ENCODE data around the gene ROS1. TPM values are rescaled to one million over a fixed set of nuclear protein-coding genes. Genes with fewer than 3 reads are reported as not detected.
A peak's percentile ranks its signal among the peaks of the same experiment; 100 is the strongest.

Gene ROS1
- polyA plus RNA-seq, 3 donors, result not detected

DNA sequence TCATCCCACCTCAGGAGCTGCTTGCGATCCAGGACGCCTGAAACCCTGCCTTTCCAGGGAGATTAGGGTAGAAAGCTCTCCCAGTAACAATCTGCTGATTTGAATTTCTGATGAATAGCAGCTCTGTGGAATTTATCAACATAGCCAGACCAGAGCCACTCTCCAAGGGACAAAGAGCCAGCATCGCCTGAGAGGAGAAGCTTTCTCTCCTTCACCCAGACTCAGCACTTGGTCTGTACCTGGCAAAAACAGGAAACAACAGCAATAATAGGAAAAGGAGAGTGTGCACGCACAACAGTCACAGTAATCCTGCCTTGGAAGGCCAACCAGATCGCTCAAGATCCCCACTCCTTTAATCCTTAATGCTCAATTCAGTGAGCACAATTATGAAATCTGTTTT is 22.3 kb upstream of the ROS1 start:
- Histone ChIP-seq H3K79me2 (ENCODE audit: insufficient read depth, low read length) (no peaks in the 10 kb centered on the region), H3K9ac (ENCODE audit: insufficient read depth, low read length, poor library complexity, severe bottlenecking) (no peak overlapping the region), H3K4me2 (replicated peaks; ENCODE audit: extremely low read depth, low read length, poor library complexity, severe bottlenecking) (no peak overlapping the region), H3K9me3 (replicated peaks in 1 of 2; ENCODE audit: control insufficient read depth in 1 of 2, insufficient read depth in 1 of 2, low read length in 2 of 2) (no peaks in the 10 kb centered on the region), H2AFZ (ENCODE audit: insufficient read depth, low read depth, low read length, poor library complexity, severe bottlenecking) (no peak overlapping the region), H3K27me3 (ENCODE audit: control insufficient read depth in 2 of 2, insufficient read depth in 2 of 2, low read length in 2 of 2) (peaks cover 5% of the 10 kb centered on the region in 2 donors), H3K4me3 (replicated peaks in 1 of 3; ENCODE audit: low read depth in 2 of 3, low read length in 3 of 3) (no peak overlapping the region), H4K20me1 (ENCODE audit: insufficient read depth, low read length) (no peaks in the 10 kb centered on the region), H3K4me1 (ENCODE audit: control insufficient read depth in 1 of 2, insufficient read depth in 2 of 2, low read length in 2 of 2) (peaks cover 8% of the 10 kb centered on the region in 2 donors), H3K27ac (ENCODE audit: low read depth in 1 of 2, low read length in 2 of 2) (no peak overlapping the region), H3K36me3 (replicated peaks in 1 of 2; ENCODE audit: control insufficient read depth in 1 of 2, insufficient read depth in 2 of 2, low read length in 2 of 2) (no peaks in the 10 kb centered on the region)
- Mint-ChIP-seq H3K4me1 (peaks cover 12% of the 10 kb centered on the region), H3K9me3 (peaks cover 0 to 2% (median 0%) of the 10 kb centered on the region in 7 donors), H3K27ac (peak overlapping the region in 1 of 7 donors; percentile 5), H3K27me3 (ENCODE audit: low read depth in 3 of 3) (peaks cover 15 to 29% (median 17%) of the 10 kb centered on the region in 3 donors), H3K4me3 (no peak overlapping the region), H3K36me3 (no peaks in the 10 kb centered on the region)
- WGBS (ENCODE audit: insufficient coverage), result 46% methylated on average over 2 of the region's 5 CpGs
- TF ChIP-seq CTCF (IDR thresholded peaks at IDR 0.05), result no peak
- intact Hi-C loops (cut with micrococcal nuclease), result loop anchor here (5.0 to 10.0 kb wide), 2 partner anchors 109 to 1137 kb away; no protein-coding TSS in a partner anchor
- DNase-seq, result no peak

DNA sequence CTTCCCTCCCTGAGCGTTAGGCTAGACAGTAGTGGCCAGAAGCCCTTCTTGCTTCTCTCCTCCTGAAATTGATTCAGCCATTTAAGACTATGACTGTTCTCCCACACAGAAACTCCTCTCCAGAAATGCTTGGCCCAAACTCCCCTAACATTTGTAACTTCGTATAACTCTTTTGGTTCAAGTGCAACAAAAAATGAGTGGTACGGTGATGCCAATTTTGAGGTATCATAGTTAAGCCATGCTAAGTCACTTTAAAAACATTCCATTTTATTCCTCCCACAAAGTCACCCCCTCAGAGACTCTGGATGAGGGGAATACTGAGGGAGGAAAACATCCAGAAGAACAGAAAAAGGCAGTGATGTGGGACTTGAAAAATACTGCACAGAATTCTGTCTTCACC is 21.1 kb upstream of the ROS1 start:
- no peak for DNase-seq
- Mint-ChIP-seq H3K27ac (no peak overlapping the region), H3K4me3 (no peak overlapping the region), H3K9me3 (peaks cover 0 to 2% (median 0%) of the 10 kb centered on the region in 7 donors), H3K4me1 (peaks cover 13% of the 10 kb centered on the region), H3K27me3 (ENCODE audit: low read depth in 3 of 3) (peaks cover 15 to 30% (median 16%) of the 10 kb centered on the region in 3 donors), H3K36me3 (no peaks in the 10 kb centered on the region)
- H3K79me2 ChIP-seq (ENCODE audit: insufficient read depth, low read length), result no peaks in the 10 kb centered on the region
- no peak overlapping the region for H2AFZ ChIP-seq (ENCODE audit: insufficient read depth, low read depth, low read length, poor library complexity, severe bottlenecking)
- H3K4me2 ChIP-seq (replicated peaks; ENCODE audit: extremely low read depth, low read length, poor library complexity, severe bottlenecking), result no peak overlapping the region
- intact Hi-C loops (cut with micrococcal nuclease), result loop anchor here (5.0 to 10.0 kb wide), 2 partner anchors 110 to 1138 kb away; no protein-coding TSS in a partner anchor
- no peak for TF ChIP-seq CTCF (IDR thresholded peaks at IDR 0.05)
- H3K4me1 ChIP-seq (ENCODE audit: control insufficient read depth in 1 of 2, insufficient read depth in 2 of 2, low read length in 2 of 2), result peaks cover 4 to 5% of the 10 kb centered on the region in 2 donors
- H3K4me3 ChIP-seq (replicated peaks in 1 of 3; ENCODE audit: low read depth in 2 of 3, low read length in 3 of 3), result no peak overlapping the region
- WGBS (ENCODE audit: insufficient coverage), result 67% methylated on average over 1 of the region's 3 CpGs
- no peak overlapping the region for H3K27ac ChIP-seq (ENCODE audit: low read depth in 1 of 2, low read length in 2 of 2)
- no peaks in the 10 kb centered on the region for H3K9me3 ChIP-seq (replicated peaks in 1 of 2; ENCODE audit: control insufficient read depth in 1 of 2, insufficient read depth in 1 of 2, low read length in 2 of 2)
- peaks cover 5% of the 10 kb centered on the region in 2 donors for H3K27me3 ChIP-seq (ENCODE audit: control insufficient read depth in 2 of 2, insufficient read depth in 2 of 2, low read length in 2 of 2)
- no peaks in the 10 kb centered on the region for H3K36me3 ChIP-seq (replicated peaks in 1 of 2; ENCODE audit: control insufficient read depth in 1 of 2, insufficient read depth in 2 of 2, low read length in 2 of 2)
- no peaks in the 10 kb centered on the region for H4K20me1 ChIP-seq (ENCODE audit: insufficient read depth, low read length)
- H3K9ac ChIP-seq (ENCODE audit: insufficient read depth, low read length, poor library complexity, severe bottlenecking), result no peak overlapping the region

Data from CD14-positive monocyte (primary cell).